HG03139 (cell line): Measurements from ENCODE around the gene KCNK5.

Source experiments
- ATAC-seq: cut with Tn5 transposase; IDR thresholded peaks from one replicate; pipeline ENCODE4 v1.9.1; 2021; ENCODE audit not compliant: unreplicated experiment

The KCNK5 gene

GRCh38 chr6:39143238-39143930, 85.9 kb downstream of the KCNK5 start:
- no peak for ATAC-seq

- no peak for ATAC-seq
Measured at GRCh38 chr6:39140556-39141167, 88.6 kb downstream of the KCNK5 start.
